Rectal smooth muscle tissue (tissue), 1 donor: Measurements from ENCODE around the gene SEC14L1.

Source experiments
- H3K27ac ChIP-seq: one replicate; pipeline ENCODE4 v1.7.0; 2013; ENCODE audit warnings: low read depth, low read length, inconsistent platforms
- H3K27me3 ChIP-seq: one replicate; pipeline ENCODE4 v1.7.0; 2013; ENCODE audit warnings: low read length; ENCODE audit not compliant: control insufficient read depth, insufficient read depth
- H3K36me3 ChIP-seq: one replicate; pipeline ENCODE4 v1.7.0; 2013; ENCODE audit warnings: low read length; ENCODE audit not compliant: control insufficient read depth, insufficient read depth
- H3K4me1 ChIP-seq: one replicate; pipeline ENCODE4 v1.7.0; 2013; ENCODE audit warnings: low read length; ENCODE audit not compliant: control insufficient read depth, insufficient read depth
- H3K4me3 ChIP-seq: one replicate; pipeline ENCODE4 v1.7.0; 2013; ENCODE audit warnings: low read length
- H3K9ac ChIP-seq: one replicate; pipeline ENCODE4 v1.7.0; 2013; ENCODE audit warnings: low read length

The SEC14L1 gene

GRCh38 chr17:77182205-77183172 is 41.7 kb downstream of the SEC14L1 start:
- H3K4me3 ChIP-seq: no peak overlapping the region
- no peak overlapping the region for H3K9ac ChIP-seq
- H3K27me3 ChIP-seq: no peaks in the 10 kb centered on the region
- H3K27ac ChIP-seq: no peak overlapping the region
- H3K36me3 ChIP-seq: no peaks in the 10 kb centered on the region
- peaks cover 3% of the 10 kb centered on the region for H3K4me1 ChIP-seq

GRCh38 chr17:77184474-77184873 is 43.7 kb downstream of the SEC14L1 start:
- H3K27me3 ChIP-seq: no peaks in the 10 kb centered on the region
- H3K4me3 ChIP-seq: no peak overlapping the region
- H3K9ac ChIP-seq: no peak overlapping the region
- H3K27ac ChIP-seq: no peak overlapping the region
- no peaks in the 10 kb centered on the region for H3K36me3 ChIP-seq
- peaks cover 3% of the 10 kb centered on the region for H3K4me1 ChIP-seq

GRCh38 chr17:77185137-77185536 is 44.4 kb downstream of the SEC14L1 start:
- peaks cover 3% of the 10 kb centered on the region for H3K4me1 ChIP-seq
- no peak overlapping the region for H3K27ac ChIP-seq
- H3K36me3 ChIP-seq: no peaks in the 10 kb centered on the region
- H3K4me3 ChIP-seq: no peak overlapping the region
- no peak overlapping the region for H3K9ac ChIP-seq
- no peaks in the 10 kb centered on the region for H3K27me3 ChIP-seq

GRCh38 chr17:77186141-77186604 is 45.4 kb downstream of the SEC14L1 start:
- H3K9ac ChIP-seq: no peak overlapping the region

GRCh38 chr17:77188084-77189066 is 47.6 kb downstream of the SEC14L1 start:
- no peak overlapping the region for H3K9ac ChIP-seq
- H3K36me3 ChIP-seq: peaks cover 4% of the 10 kb centered on the region
- no peak overlapping the region for H3K27ac ChIP-seq
- no peaks in the 10 kb centered on the region for H3K4me1 ChIP-seq
- no peak overlapping the region for H3K4me3 ChIP-seq
- no peaks in the 10 kb centered on the region for H3K27me3 ChIP-seq

More at GRCh38 chr17:77186141-77186604, 45.4 kb downstream of the SEC14L1 start:
- Histone ChIP-seq H3K4me1 (peaks cover 3% of the 10 kb centered on the region), H3K4me3 (no peak overlapping the region), H3K27me3 (no peaks in the 10 kb centered on the region), H3K36me3 (no peaks in the 10 kb centered on the region), H3K27ac (no peak overlapping the region)

GRCh38 chr17:77189148-77189547 is 48.4 kb downstream of the SEC14L1 start:
- Histone ChIP-seq H3K4me1 (no peaks in the 10 kb centered on the region), H3K36me3 (peaks cover 4% of the 10 kb centered on the region), H3K27me3 (no peaks in the 10 kb centered on the region), H3K9ac (no peak overlapping the region), H3K27ac (no peak overlapping the region), H3K4me3 (no peak overlapping the region)

GRCh38 chr17:77190576-77190975 is 49.8 kb downstream of the SEC14L1 start:
- no peak overlapping the region for H3K9ac ChIP-seq
- no peak overlapping the region for H3K27ac ChIP-seq
- H3K4me3 ChIP-seq: no peak overlapping the region
- H3K36me3 ChIP-seq: peaks cover 8% of the 10 kb centered on the region
- no peaks in the 10 kb centered on the region for H3K4me1 ChIP-seq
- H3K27me3 ChIP-seq: no peaks in the 10 kb centered on the region

- Histone ChIP-seq H3K9ac (no peak overlapping the region), H3K27me3 (no peaks in the 10 kb centered on the region), H3K27ac (no peak overlapping the region), H3K36me3 (peaks cover 13% of the 10 kb centered on the region), H3K4me1 (no peaks in the 10 kb centered on the region), H3K4me3 (no peak overlapping the region)
Observed at GRCh38 chr17:77191244-77191643, 50.5 kb downstream of the SEC14L1 start.

GRCh38 chr17:77193653-77194052 is 52.9 kb downstream of the SEC14L1 start:
- peaks cover 19% of the 10 kb centered on the region for H3K36me3 ChIP-seq

GRCh38 chr17:77194179-77194578 is 53.4 kb downstream of the SEC14L1 start:
- Histone ChIP-seq H3K4me1 (no peaks in the 10 kb centered on the region), H3K4me3 (no peak overlapping the region), H3K9ac (no peak overlapping the region), H3K36me3 (peaks cover 19% of the 10 kb centered on the region), H3K27me3 (no peaks in the 10 kb centered on the region), H3K27ac (no peak overlapping the region)

More at GRCh38 chr17:77193653-77194052, 52.9 kb downstream of the SEC14L1 start:
- no peak overlapping the region for H3K9ac ChIP-seq
- no peaks in the 10 kb centered on the region for H3K4me1 ChIP-seq
- no peaks in the 10 kb centered on the region for H3K27me3 ChIP-seq
- H3K27ac ChIP-seq: no peak overlapping the region
- no peak overlapping the region for H3K4me3 ChIP-seq

- no peak overlapping the region for H3K9ac ChIP-seq
- H3K4me1 ChIP-seq: no peaks in the 10 kb centered on the region
- peaks cover 22% of the 10 kb centered on the region for H3K36me3 ChIP-seq
- no peak overlapping the region for H3K27ac ChIP-seq
- H3K4me3 ChIP-seq: no peak overlapping the region
- no peaks in the 10 kb centered on the region for H3K27me3 ChIP-seq
Observed at GRCh38 chr17:77196251-77196650, 55.5 kb downstream of the SEC14L1 start.

- Histone ChIP-seq H3K27ac (no peak overlapping the region), H3K9ac (no peak overlapping the region), H3K4me3 (no peak overlapping the region), H3K27me3 (no peaks in the 10 kb centered on the region), H3K36me3 (peaks cover 22% of the 10 kb centered on the region), H3K4me1 (no peaks in the 10 kb centered on the region)
Observed at GRCh38 chr17:77197115-77197514, 56.3 kb downstream of the SEC14L1 start.
